Kidney epithelial cell (primary cell): ENCODE results near the gene ELAVL4. TPM values are rescaled to one million over a fixed set of nuclear protein-coding genes. Genes with fewer than 3 reads are reported as not detected.

Experiments
- DNase-seq: peaks from one replicate; pipeline ENCODE4 v3.0.0-alpha.2; 2010; ENCODE audit warnings: low read depth
- H3K27me3 ChIP-seq: 2 replicates; pipeline ENCODE4 v1.6.0; 2011; ENCODE audit warnings: low read length; ENCODE audit not compliant: control insufficient read depth, insufficient read depth
- H3K36me3 ChIP-seq: 2 replicates; pipeline ENCODE4 v1.5.1; 2011; ENCODE audit warnings: low read length; ENCODE audit not compliant: control insufficient read depth, insufficient read depth
- H3K4me3 ChIP-seq: 2 replicates; pipeline ENCODE4 v1.5.1; 2011; ENCODE audit warnings: low read depth, mild to moderate bottlenecking, control low read depth, low read length
- total RNA-seq: library from RNA; depleted of rRNA; stranded (reverse); fragments of >200 nt; gene quantifications from 2 replicates; pipeline ENCODE4 v1.2.3, GENCODE V29; 2015
- TF ChIP-seq, protein P1 (sequence below): IDR thresholded peaks from 2 replicates; pipeline ENCODE4 v1.5.1; 2011; ENCODE audit warnings: mild to moderate bottlenecking, moderate library complexity, low read length, control low read depth, inconsistent platforms; ENCODE audit not compliant: insufficient read depth, poor library complexity, severe bottlenecking

ELAVL4 gene
- total RNA-seq, 1 donor from 2014 or later, result 0.13 TPM

DNA sequence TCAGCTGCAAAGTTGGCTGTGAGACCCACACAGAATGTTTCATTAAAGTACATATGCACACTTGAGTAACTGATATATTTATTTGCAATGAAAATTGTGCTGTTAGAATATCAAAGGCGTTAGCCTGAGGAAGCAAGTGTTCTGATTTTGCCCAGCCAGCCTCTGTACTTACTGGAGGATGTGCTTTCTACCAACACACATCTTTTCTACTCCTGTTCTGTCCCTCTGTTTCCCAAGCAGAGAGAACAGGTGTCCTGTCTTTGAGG lies 31.4 kb downstream of the ELAVL4 start:
- TF ChIP-seq, protein P1, sequence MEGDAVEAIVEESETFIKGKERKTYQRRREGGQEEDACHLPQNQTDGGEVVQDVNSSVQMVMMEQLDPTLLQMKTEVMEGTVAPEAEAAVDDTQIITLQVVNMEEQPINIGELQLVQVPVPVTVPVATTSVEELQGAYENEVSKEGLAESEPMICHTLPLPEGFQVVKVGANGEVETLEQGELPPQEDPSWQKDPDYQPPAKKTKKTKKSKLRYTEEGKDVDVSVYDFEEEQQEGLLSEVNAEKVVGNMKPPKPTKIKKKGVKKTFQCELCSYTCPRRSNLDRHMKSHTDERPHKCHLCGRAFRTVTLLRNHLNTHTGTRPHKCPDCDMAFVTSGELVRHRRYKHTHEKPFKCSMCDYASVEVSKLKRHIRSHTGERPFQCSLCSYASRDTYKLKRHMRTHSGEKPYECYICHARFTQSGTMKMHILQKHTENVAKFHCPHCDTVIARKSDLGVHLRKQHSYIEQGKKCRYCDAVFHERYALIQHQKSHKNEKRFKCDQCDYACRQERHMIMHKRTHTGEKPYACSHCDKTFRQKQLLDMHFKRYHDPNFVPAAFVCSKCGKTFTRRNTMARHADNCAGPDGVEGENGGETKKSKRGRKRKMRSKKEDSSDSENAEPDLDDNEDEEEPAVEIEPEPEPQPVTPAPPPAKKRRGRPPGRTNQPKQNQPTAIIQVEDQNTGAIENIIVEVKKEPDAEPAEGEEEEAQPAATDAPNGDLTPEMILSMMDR, result no peak
- DNase-seq, result no peak
- Histone ChIP-seq H3K36me3 (no peaks in the 10 kb centered on the region), H3K27me3 (no peaks in the 10 kb centered on the region), H3K4me3 (no peak overlapping the region)

DNA sequence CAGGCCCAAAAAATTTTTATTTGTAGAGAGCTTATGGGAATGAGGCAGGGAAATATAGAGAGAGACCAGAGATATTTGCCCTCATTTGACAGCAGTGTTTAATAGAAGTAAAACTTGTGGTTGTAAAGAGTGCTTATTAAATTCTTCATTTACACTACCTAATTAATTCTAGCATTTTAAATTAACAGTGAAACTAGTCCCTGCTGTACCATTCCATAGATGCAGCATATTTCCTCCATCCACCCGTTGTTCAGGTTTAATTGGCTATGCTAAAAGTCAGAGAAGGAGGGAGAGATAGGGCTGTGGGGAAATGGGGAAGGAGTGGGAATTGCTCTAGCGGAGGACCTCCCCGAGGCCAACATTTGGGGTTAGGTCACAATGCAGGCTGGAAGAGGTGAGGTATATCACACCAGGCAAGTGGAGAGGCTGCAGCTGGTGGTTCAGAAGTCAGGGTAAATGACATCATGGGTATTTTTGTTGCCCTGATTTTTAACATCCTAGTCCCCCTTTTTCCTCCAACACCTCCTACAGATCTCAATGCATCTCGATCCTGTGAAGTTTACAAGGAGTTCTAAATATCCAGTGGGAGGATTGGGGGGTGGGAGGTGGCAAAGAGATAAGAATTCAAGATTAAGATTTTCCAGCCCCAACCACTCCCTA lies 38.6 kb downstream of the ELAVL4 start:
- TF ChIP-seq, protein P1, result no peak
- Histone ChIP-seq H3K36me3 (no peaks in the 10 kb centered on the region), H3K4me3 (no peak overlapping the region), H3K27me3 (no peaks in the 10 kb centered on the region)
- no peak for DNase-seq

DNA sequence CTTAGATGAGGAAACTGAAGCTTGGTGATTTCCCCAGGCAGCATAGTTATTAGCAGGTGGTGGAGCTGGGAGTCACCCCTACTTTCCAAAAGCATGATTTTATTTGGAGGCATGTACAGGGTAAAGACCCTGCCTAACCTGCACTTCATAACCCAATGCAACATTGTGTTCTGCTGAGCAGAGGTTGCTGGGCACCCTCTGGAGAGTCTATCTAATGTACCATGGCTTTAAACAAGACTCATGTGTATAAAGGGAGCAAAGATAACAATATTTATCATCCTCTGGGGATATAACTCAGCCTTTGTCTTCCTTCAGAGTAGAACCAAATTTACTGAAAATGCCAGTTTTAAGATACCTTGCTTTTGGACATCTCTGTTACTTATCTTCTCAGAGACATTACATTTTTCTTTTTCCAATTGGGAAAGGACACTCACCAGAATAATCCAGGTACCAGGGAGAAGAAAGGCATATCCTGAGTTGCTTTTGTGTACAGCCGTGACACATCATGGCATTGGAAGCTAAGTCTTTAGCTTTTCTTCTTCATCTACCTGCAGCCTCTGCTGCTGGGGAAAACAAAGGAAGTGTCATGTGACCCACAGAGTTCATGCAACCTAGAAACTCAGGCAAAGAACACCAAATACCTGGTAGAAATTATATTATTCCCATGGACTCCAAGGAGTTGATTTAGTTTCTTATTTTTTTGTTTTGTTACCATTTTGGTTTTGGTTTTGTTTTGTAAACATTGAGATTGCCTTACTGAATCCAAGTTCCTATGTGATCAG lies 39.6 kb downstream of the ELAVL4 start:
- Histone ChIP-seq H3K4me3 (no peak overlapping the region), H3K36me3 (no peaks in the 10 kb centered on the region), H3K27me3 (no peaks in the 10 kb centered on the region)
- DNase-seq, result no peak
- TF ChIP-seq, protein P1, result no peak

DNA sequence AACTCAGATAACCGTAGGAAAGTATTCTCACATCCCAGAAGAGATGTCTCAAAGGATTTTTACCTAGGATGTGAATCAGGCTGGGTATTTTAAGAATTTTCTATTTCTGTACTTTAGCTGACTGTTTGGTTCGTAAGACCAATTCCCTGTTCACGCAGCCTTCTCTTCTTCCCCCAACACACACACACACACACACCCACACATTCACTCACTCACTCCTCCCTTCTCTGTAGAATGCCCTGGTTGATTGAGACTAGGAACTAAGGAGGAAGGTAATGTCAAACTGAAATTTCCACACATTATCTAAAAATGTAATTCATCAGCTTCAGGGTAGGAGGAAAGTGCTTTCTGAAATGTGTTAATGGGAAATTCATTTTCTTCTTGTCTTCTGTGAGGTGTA lies 43.5 kb downstream of the ELAVL4 start:
- TF ChIP-seq, protein P1, result no peak
- DNase-seq, result no peak
- no peak overlapping the region for H3K4me3 ChIP-seq
- H3K27me3 ChIP-seq, result no peaks in the 10 kb centered on the region
- no peaks in the 10 kb centered on the region for H3K36me3 ChIP-seq

DNA sequence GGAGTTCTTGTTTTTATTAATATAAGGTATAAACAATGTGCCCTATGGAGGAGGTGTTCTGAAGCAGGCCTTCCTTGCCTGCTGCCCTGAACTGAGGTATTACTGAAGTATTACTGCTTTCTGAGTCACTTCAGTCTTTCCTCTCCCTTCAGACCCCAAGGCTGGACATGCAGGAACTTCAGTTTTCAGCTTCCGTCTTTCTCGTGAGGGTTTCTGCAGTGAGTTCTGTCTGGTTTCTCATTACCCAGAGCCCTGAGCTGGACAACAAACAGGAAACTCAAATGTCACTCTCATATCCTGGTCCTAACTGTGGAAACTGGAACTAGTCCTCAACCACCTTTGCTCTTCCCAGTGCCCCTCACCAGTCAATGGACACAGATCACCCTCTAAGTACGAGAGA lies 46.8 kb downstream of the ELAVL4 start:
- TF ChIP-seq, protein P1, result no peak
- H3K4me3 ChIP-seq, result no peak overlapping the region
- no peaks in the 10 kb centered on the region for H3K36me3 ChIP-seq
- DNase-seq, result no peak
- no peaks in the 10 kb centered on the region for H3K27me3 ChIP-seq
